Myocyte (in vitro differentiated cells): ENCODE data around the gene RFPL1. TPM values are rescaled to one million over a fixed set of nuclear protein-coding genes. Genes with fewer than 3 reads are reported as not detected.
"Not testable (repeated sequence)": the region's sequence is repeated elsewhere in the genome, so short reads cannot be mapped to it uniquely, and the experiment has no call there.

Experiments used
- DNase-seq: peaks from one replicate; pipeline ENCODE4 v3.0.0-alpha.2; 2012; ENCODE audit warnings: low read depth
- total RNA-seq: library from RNA; depleted of rRNA; stranded (reverse); fragments of >200 nt; gene quantifications from 2 replicates; pipeline ENCODE4 v1.2.3, GENCODE V29; 2014

RFPL1 gene
- total RNA-seq, 1 donor from 2014 or later, result not detected

DNA sequence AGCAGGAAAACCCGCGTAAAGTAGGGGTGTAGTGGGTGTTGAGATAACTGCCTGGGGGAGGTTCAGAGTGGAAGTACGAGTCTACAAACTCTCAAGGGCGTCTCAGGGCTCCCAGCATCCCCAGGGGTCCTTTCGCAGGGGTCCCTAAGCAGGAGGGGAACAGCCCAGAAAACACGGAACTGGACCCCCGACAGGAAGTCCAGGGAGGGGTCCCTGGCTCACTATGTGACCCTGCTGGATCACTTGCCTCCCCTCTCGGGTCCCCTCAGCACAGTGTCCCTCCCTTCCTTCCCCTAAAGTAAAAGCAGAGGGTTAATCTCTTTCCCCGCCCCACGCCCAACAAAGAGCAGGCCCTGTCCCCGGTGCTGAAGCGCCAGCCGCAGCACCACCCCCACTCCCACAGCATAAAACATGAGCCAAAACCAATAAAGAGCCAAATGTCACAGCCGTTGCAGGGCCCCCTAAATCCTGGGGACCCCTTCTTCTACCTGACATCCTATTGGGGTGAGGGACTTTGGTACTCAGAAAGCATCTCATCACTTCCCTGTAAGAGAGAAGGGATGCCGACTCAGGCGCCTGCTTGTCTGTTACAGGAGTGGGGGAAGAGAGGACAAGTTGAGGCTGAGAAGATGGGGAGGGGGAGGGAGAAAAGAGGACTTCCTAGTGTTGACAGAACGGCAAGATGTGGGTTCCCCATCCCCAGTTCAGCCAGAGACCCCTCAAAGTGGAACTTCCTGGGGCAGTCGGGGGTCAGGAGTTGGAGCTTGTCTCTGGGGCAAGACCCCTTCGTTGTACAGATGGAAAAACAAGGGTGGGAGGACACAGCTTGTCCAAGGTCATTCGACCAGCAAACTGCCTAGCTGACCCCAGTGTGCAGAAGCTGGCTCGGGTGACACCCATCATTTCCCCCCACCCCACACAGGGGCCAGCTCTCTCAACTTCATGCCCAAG is 40.2 kb downstream of the RFPL1 start:
- peak; percentile 13 for DNase-seq

DNA sequence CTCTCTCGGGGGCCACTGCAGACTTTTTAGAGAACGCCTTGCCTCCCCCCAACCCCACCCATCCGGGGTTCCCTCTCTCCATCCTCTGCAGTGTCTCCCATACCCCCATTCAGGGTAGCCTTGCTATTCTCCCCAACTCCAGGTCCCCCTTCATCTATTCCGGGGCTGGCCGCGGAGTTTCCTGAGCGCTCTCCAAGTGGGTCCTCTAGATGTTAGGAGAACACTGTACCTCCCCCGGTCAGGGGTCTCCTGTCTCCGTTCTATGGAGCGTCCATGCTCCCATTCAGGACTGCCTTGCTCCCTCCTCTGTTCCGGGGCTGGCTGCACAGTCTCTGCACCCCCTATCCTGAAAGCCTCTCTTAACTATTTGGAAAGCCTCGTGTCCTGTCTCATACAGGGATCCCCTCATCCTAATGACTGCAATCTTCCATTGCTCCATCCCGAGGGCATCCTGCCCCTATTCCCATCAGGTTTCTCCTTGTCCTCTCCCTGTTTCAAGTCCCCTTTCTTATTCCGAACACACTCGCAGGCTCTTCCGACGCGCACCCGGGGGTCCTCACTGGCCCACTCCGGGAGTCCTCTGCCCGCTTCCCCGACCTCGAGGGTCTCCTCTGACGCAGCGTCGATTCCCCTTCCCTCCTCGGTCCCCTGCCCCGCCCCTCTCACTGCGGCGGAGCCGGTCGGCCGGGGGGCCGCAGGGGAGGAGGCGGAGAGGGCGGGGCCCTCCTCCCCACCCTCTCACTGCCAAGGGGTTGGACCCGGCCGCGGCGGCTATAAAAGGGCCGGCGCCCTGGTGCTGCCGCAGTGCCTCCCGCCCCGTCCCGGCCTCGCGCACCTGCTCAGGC is 41.3 kb downstream of the RFPL1 start, which contains the start of gene NEFH:
TSS of gene NEFH (plus strand) at position 802 of the 845 bp plus-strand sequence. CDS start 45 bp downstream, outside the sequence.
- no peak for DNase-seq

DNA sequence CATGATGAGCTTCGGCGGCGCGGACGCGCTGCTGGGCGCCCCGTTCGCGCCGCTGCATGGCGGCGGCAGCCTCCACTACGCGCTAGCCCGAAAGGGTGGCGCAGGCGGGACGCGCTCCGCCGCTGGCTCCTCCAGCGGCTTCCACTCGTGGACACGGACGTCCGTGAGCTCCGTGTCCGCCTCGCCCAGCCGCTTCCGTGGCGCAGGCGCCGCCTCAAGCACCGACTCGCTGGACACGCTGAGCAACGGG is 41.8 kb downstream of the RFPL1 start:
- DNase-seq, result no peak

DNA sequence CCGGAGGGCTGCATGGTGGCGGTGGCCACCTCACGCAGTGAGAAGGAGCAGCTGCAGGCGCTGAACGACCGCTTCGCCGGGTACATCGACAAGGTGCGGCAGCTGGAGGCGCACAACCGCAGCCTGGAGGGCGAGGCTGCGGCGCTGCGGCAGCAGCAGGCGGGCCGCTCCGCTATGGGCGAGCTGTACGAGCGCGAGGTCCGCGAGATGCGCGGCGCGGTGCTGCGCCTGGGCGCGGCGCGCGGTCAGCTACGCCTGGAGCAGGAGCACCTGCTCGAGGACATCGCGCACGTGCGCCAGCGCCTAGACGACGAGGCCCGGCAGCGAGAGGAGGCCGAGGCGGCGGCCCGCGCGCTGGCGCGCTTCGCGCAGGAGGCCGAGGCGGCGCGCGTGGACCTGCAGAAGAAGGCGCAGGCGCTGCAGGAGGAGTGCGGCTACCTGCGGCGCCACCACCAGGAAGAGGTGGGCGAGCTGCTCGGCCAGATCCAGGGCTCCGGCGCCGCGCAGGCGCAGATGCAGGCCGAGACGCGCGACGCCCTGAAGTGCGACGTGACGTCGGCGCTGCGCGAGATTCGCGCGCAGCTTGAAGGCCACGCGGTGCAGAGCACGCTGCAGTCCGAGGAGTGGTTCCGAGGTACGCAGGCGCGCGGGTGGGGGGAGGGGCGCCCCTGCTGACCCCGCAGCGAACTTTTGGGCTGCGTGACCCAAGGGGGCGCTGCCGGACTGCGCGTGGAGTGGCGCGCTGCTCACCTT is 42.3 kb downstream of the RFPL1 start:
- peak; percentile 60 for DNase-seq

DNA sequence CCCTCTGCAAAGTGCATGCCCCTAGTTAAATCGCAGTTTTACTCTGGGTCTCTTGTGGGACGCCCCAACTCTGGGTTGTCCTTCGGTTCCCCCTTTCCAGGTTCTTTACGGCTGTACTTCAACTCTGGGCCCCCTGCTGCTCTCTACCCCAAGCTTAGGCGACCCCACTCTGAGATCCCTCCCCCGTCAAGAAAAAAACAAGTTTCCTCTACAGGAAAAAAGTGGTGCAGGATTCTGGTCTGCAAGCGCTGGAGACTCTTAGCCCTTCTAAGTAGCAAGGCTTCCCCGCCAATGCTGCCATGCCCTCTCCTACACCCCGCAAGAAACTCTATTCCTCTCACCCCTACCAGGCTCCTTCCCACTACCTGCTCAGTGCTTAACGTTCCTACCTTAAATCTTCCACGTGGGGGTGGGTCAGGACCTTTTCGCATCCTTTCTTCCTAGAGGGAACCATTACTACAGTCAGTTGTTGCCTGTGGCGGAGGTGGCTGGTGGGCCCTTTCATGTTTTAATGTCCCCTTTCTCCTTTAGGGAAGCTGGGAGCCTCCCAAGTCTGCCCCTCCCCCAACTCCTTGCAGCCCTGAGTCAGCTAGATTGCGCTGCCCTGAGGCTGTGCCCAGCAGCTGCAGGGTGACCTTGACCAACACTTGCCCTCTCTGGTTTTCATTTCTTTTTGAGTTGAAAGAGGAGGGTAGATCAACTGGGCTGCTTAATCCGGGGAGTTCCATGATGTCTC is 43.0 kb downstream of the RFPL1 start:
- DNase-seq, result peak; percentile 67

DNA sequence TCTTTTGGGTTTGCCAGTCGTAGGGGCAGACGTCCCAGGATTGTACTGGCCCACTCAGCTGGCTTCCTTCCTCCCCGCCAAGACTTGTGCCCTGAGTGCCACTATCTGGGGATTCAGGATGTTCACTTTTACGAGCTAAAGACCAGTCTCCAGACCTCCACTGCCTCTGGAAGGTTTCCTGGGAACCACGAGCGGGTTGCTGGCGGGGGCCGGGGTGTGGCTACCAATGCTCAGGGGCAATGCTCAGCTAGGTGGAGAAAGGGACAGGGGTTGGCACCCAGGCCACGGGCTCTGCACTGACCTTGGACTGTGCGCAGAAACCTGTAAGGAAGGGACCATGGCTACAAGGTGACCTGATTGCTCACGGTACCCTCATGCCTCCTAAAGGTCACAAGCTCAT is 43.9 kb downstream of the RFPL1 start:
- no peak for DNase-seq

DNA sequence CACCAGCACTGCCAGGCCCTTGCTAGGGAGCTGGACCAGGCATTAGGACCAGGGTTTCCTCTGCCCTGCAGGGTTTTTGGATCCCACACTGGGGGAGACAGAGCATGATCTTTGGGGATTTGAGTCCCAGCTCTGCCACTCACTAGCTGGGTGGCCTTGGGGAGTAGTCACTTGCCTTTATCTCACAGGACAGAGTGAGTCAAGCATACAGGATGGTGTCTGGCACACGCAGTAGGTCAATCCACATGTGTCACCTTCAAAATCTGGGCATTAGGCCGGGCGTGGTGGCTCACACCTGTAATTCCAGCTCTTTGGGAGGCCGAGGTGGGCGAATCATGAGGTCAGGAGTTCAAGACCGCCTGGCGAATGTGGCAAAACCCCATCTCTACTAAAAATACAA is 44.3 kb downstream of the RFPL1 start:
- no peak for DNase-seq

DNA sequence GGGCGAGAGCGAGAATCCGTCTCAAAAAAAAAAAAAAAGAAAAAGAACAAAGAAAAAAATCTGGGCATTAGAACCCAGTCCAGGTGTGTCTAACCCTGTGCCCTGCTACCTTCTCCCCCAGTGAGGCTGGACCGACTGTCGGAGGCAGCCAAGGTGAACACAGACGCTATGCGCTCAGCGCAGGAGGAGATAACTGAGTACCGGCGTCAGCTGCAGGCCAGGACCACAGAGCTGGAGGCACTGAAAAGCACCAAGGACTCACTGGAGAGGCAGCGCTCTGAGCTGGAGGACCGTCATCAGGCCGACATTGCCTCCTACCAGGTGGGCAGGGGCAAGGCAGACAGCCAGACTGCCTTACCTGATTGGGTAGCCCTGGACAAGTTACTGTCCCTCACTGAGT is 44.9 kb downstream of the RFPL1 start:
- no peak for DNase-seq

DNA sequence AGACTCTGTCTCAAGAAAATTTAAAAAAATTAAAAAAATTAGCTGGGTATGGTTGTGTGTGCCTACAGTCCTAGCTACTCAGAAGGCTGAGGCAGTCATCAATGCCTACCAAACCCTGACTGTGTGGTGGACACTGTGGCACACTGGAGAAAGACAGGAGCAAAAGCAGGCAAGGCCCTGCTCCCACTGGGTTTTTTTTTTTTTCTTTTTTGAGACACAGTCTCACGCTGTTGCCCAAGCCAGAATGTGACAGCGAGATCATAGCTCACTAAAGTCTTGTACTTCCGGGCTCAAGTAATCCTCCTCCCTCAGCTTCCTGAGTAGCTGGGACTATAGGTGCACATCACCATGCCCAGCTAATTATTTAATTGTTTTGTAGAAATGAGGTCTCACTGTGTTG is 46.3 kb downstream of the RFPL1 start:
- no peak for DNase-seq

DNA sequence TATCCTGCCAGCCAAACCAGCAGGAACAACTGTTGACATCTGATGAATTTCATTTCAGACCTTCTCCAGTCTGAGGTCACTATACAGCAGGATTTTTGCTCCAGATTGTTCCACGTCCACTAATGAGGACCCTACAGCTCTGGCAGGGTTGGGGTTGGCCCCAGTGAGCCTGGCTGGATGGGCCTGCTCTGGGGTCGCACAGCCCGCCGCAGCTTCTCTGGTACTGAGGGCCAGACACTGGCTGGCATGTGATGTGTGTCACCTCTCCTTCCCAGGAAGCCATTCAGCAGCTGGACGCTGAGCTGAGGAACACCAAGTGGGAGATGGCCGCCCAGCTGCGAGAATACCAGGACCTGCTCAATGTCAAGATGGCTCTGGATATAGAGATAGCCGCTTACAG is 47.1 kb downstream of the RFPL1 start:
- DNase-seq, result no peak

DNA sequence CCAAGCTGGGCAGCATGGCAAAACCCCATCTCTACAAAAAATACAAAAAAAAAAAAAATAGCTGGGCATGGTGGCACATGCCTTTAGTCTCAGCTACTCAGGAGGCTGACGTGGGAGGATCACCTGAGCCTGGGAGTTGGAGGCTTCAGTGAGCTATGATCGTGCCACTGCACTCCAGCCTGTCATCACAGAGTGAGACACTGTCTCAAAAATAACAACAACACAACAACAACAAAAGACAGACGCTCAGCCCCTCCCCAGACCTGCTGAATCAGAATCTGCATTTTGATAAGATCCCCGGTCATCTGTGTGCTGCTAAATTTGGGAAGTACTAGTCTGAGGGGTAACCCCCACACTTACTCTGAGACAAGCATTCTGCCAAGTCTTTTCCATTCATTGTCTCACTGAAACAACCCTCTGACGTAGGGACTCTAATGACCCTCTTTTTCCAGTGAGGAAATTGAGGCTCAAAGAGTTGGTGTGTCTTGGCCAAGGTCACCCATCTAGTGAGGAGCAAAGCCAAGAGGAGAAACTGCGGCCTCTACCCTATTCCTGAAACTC is 49.1 kb downstream of the RFPL1 start:
- DNase-seq, result no peak

DNA sequence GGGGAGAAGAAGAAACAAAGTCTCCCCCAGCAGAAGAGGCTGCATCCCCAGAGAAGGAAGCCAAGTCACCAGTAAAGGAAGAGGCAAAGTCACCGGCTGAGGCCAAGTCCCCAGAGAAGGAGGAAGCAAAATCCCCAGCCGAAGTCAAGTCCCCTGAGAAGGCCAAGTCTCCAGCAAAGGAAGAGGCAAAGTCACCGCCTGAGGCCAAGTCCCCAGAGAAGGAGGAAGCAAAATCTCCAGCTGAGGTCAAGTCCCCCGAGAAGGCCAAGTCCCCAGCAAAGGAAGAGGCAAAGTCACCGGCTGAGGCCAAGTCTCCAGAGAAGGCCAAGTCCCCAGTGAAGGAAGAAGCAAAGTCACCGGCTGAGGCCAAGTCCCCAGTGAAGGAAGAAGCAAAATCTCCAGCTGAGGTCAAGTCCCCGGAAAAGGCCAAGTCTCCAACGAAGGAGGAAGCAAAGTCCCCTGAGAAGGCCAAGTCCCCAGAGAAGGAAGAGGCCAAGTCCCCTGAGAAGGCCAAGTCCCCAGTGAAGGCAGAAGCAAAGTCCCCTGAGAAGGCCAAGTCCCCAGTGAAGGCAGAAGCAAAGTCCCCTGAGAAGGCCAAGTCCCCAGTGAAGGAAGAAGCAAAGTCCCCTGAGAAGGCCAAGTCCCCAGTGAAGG is 50.9 kb downstream of the RFPL1 start:
- DNase-seq, result not testable (repeated sequence)

DNA sequence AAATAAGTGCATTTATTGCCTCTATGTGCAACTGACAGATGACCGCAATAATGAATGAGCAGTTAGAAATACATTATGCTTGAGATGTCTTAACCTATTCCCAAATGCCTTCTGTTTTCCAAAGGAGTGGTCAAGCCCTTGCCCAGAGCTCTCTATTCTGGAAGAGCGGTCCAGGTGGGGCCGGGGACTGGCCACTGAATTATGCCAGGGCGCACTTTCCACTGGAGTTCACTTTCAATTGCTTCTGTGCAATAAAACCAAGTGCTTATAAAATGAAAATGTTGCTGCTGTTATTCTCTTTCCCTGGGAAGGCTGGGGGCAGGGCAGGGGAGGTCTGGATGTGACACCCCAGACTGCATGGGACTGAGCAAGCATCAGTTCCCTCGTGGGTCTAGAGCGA is 52.6 kb downstream of the RFPL1 start:
- no peak for DNase-seq

Other genes starting within 250 kb of the RFPL1 start
- 2.3 and 4.0 TPM in 2 replicates for gene EMID1, start 232.7 kb upstream of the RFPL1 start, total RNA-seq
- gene RHBDD3, start 170.6 kb upstream of the RFPL1 start, total RNA-seq, result 47.7 and 48.4 TPM in 2 replicates
- gene EWSR1, start 170.3 kb upstream of the RFPL1 start, total RNA-seq, result 232 and 242 TPM in 2 replicates
- gene GAS2L1, start 131.9 kb upstream of the RFPL1 start, total RNA-seq, result 20.4 and 34.9 TPM in 2 replicates
- gene RASL10A, start 122.9 kb upstream of the RFPL1 start, total RNA-seq, result 2.5 and 9.5 TPM in 2 replicates
- 39.9 and 43.3 TPM in 2 replicates for gene AP1B1, start 50.0 kb upstream of the RFPL1 start, total RNA-seq
- gene NEFH, start 41.6 kb downstream of the RFPL1 start, total RNA-seq, result 1.8 and 2.0 TPM in 2 replicates
- 28.7 and 34.9 TPM in 2 replicates for gene THOC5, start 115.2 kb downstream of the RFPL1 start, total RNA-seq
- 15.2 and 22.4 TPM in 2 replicates for gene NIPSNAP1, start 142.5 kb downstream of the RFPL1 start, total RNA-seq
- 71.1 and 77.8 TPM in 2 replicates for gene NF2, start 165.1 kb downstream of the RFPL1 start, total RNA-seq